GM19463 (cell line): ENCODE results near the gene CUL3.
"Not testable (repeated sequence)": the region's sequence is repeated elsewhere in the genome, so short reads cannot be mapped to it uniquely, and the experiment has no call there.

Experiments
- ATAC-seq: cut with Tn5 transposase; IDR thresholded peaks from one replicate; pipeline ENCODE4 v1.9.1; 2021; ENCODE audit warnings: mild to moderate bottlenecking, moderate library complexity; ENCODE audit not compliant: unreplicated experiment

Gene CUL3

GRCh38 chr2:224545884-224546644 is 39.1 kb downstream of the CUL3 start:
- peak; percentile 41 for ATAC-seq

- ATAC-seq: no peak
These were observed 41.2 kb downstream of the CUL3 start for GRCh38 chr2:224543939-224544338.

- ATAC-seq: no peak
These were observed 46.5 kb downstream of the CUL3 start for GRCh38 chr2:224538561-224539138.

- ATAC-seq: peak; percentile 65
These were observed 52.2 kb downstream of the CUL3 start for GRCh38 chr2:224532931-224533330.

GRCh38 chr2:224532441-224532840 is 52.7 kb downstream of the CUL3 start:
- no peak for ATAC-seq

- no peak for ATAC-seq
These were observed 57.0 kb downstream of the CUL3 start for GRCh38 chr2:224528171-224528570.

- ATAC-seq: no peak
These were observed 59.4 kb downstream of the CUL3 start for GRCh38 chr2:224525774-224526173.

GRCh38 chr2:224524657-224525056 is 60.5 kb downstream of the CUL3 start:
- no peak for ATAC-seq

GRCh38 chr2:224523626-224524577 is 61.3 kb downstream of the CUL3 start:
- peak; percentile 20 for ATAC-seq

- not testable (repeated sequence) for ATAC-seq
These were observed 62.7 kb downstream of the CUL3 start for GRCh38 chr2:224522483-224522882.

GRCh38 chr2:224520064-224520463 is 65.1 kb downstream of the CUL3 start:
- ATAC-seq: peak; percentile 68

- no peak for ATAC-seq
These were observed 66.2 kb downstream of the CUL3 start for GRCh38 chr2:224518806-224519580.

- no peak for ATAC-seq
These were observed 67.2 kb downstream of the CUL3 start for GRCh38 chr2:224517963-224518362.

GRCh38 chr2:224516393-224516792 is 68.8 kb downstream of the CUL3 start:
- not testable (repeated sequence) for ATAC-seq

GRCh38 chr2:224513991-224514390 is 71.2 kb downstream of the CUL3 start:
- no peak for ATAC-seq

- ATAC-seq: no peak
These were observed 77.4 kb downstream of the CUL3 start for GRCh38 chr2:224507789-224508188.

GRCh38 chr2:224506494-224506893 is 78.7 kb downstream of the CUL3 start:
- no peak for ATAC-seq

- ATAC-seq: no peak
These were observed 86.2 kb downstream of the CUL3 start for GRCh38 chr2:224498991-224499390.

GRCh38 chr2:224492531-224492930 is 92.6 kb downstream of the CUL3 start:
- ATAC-seq: no peak

GRCh38 chr2:224487940-224488339 is 97.2 kb downstream of the CUL3 start:
- not testable (repeated sequence) for ATAC-seq
